Measurements from ENCODE around the gene PRTG. TPM values are rescaled to one million over a fixed set of nuclear protein-coding genes. Genes with fewer than 3 reads are reported as not detected.

Gene PRTG
- total RNA-seq, 6 donors from 2014 or later: 5.9 to 50.6 (median 17.6) TPM

DNA sequence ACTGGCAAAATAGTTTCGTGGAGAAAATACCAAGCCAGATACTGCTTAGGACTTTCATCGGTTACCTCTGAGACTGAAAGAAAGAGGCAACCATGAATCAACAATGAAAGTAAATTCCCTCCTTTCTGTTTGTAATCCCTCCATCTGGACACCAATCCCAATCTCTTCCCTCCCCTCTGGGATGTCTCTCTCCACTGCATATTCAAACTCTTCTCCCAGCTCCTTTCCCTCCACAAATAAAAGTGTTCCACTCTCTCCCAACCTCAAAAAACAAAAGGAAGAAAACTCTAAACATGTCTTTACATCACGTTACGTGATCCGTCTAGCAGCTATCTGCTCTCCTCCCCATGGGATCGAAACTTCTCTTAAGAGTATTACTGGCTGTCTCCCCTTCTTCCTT lies 55.2 kb downstream of the PRTG start:
- ATAC-seq (ENCODE audit: low FRiP score in 2 of 2) (no peak), DNase-seq (no peak)
- WGBS, 2 donors: 94 to 96% methylated on average over 6 of the region's 6 CpGs
- Histone ChIP-seq H3K9me3 (no peaks in the 10 kb centered on the region), H3K4me3 (no peak overlapping the region), H3K27me3 (no peaks in the 10 kb centered on the region), H3K36me3 (peaks cover 0 to 2% (median 0%) of the 10 kb centered on the region in 4 donors), H3K4me1 (peaks cover 0 to 5% (median 0%) of the 10 kb centered on the region in 4 donors), H3K27ac (no peak overlapping the region)
- TF ChIP-seq EP300 (IDR thresholded peaks at IDR 0.05) (no peak), POLR2AphosphoS5 (IDR thresholded peaks at IDR 0.05) (no peak), POLR2A (IDR thresholded peaks at IDR 0.05) (no peak)
- TF ChIP-seq, protein P1, sequence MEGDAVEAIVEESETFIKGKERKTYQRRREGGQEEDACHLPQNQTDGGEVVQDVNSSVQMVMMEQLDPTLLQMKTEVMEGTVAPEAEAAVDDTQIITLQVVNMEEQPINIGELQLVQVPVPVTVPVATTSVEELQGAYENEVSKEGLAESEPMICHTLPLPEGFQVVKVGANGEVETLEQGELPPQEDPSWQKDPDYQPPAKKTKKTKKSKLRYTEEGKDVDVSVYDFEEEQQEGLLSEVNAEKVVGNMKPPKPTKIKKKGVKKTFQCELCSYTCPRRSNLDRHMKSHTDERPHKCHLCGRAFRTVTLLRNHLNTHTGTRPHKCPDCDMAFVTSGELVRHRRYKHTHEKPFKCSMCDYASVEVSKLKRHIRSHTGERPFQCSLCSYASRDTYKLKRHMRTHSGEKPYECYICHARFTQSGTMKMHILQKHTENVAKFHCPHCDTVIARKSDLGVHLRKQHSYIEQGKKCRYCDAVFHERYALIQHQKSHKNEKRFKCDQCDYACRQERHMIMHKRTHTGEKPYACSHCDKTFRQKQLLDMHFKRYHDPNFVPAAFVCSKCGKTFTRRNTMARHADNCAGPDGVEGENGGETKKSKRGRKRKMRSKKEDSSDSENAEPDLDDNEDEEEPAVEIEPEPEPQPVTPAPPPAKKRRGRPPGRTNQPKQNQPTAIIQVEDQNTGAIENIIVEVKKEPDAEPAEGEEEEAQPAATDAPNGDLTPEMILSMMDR (IDR thresholded peaks at IDR 0.05): no peak

DNA sequence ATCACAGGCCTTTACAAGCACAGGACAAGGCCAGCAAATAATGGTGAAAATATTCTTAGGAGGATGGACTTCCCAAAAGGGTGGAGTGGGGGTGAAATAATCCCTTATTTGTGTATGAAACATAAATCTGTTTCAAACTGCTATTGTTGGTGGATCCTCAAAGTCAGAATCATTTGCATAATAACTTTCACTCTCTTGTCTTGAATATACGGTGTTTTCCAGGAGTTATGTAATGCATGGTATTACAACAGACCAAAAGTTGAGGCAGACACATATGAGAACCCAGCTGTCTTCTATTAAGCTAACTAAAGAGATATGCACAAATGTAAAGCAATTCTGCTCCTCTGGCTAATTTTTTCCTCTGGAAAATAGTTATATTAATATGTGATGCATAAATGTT lies 57.7 kb downstream of the PRTG start:
- Histone ChIP-seq H3K4me1 (peaks cover 0 to 5% (median 0%) of the 10 kb centered on the region in 4 donors), H3K9me3 (no peaks in the 10 kb centered on the region), H3K27ac (no peak overlapping the region), H3K4me3 (no peak overlapping the region), H3K27me3 (no peaks in the 10 kb centered on the region), H3K36me3 (peaks cover 0 to 2% (median 0%) of the 10 kb centered on the region in 4 donors)
- DNase-seq: no peak
- no peak for TF ChIP-seq POLR2AphosphoS5 (IDR thresholded peaks at IDR 0.05)
- TF ChIP-seq, protein P1 (IDR thresholded peaks at IDR 0.05): no peak
- TF ChIP-seq EP300 (IDR thresholded peaks at IDR 0.05): no peak
- TF ChIP-seq POLR2A (IDR thresholded peaks at IDR 0.05): no peak
- WGBS, 2 donors: 14 to 17% methylated on average over 1 of the region's 1 CpG
- ATAC-seq (ENCODE audit: low FRiP score in 2 of 2): no peak

DNA sequence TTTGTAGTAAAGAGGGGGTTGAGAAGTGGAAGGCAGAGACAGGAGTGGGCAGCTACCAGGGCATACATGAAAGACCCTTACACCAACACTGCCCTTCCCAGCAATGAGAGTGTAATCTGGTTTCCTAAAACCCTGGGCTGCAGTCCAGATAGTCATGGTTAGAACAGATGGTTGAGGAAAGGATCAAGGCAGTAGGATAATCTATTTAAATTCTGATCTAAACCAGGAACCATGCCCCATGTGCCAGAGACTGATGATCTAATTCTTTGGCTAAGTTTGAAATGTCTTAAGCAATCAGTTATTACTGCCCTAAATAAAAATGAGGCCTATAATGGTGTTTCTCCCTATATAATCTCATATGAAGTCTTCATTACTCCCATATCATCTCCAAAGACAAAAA lies 59.6 kb downstream of the PRTG start:
- Histone ChIP-seq H3K36me3 (peaks cover 0 to 2% (median 0%) of the 10 kb centered on the region in 4 donors), H3K27me3 (no peaks in the 10 kb centered on the region), H3K9me3 (no peaks in the 10 kb centered on the region), H3K4me1 (peaks cover 0 to 5% (median 0%) of the 10 kb centered on the region in 4 donors), H3K27ac (no peak overlapping the region), H3K4me3 (no peak overlapping the region)
- ATAC-seq (ENCODE audit: low FRiP score in 2 of 2): no peak
- no peak for DNase-seq
- TF ChIP-seq POLR2AphosphoS5 (IDR thresholded peaks at IDR 0.05) (no peak), EP300 (IDR thresholded peaks at IDR 0.05) (no peak), POLR2A (IDR thresholded peaks at IDR 0.05) (no peak)
- TF ChIP-seq, protein P1 (IDR thresholded peaks at IDR 0.05): no peak

DNA sequence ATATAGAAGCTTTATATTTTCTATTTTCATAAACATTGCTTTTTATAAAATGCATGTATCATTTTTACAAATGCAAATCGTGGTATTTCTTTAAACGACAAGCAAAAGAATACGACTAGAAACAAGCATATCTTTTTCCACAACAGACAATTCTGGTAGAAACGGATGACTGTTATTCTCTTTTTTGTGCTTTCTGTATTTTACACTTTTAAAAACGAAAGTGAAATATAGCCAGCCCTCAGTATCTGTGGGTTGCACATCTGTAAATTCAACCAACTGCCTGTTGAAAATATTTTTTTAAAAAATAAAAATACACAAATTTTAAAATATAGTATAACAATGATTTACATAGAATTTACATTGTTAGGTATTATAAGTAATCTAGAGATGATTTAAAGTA lies 61.3 kb downstream of the PRTG start:
- Histone ChIP-seq H3K36me3 (peaks cover 0 to 2% (median 0%) of the 10 kb centered on the region in 4 donors), H3K27me3 (no peaks in the 10 kb centered on the region), H3K4me3 (no peak overlapping the region), H3K4me1 (peaks cover 0 to 5% (median 0%) of the 10 kb centered on the region in 4 donors), H3K27ac (no peak overlapping the region), H3K9me3 (no peaks in the 10 kb centered on the region)
- ATAC-seq (ENCODE audit: low FRiP score in 2 of 2): no peak
- TF ChIP-seq POLR2A (IDR thresholded peaks at IDR 0.05) (no peak), POLR2AphosphoS5 (IDR thresholded peaks at IDR 0.05) (no peak), EP300 (IDR thresholded peaks at IDR 0.05) (no peak)
- TF ChIP-seq, protein P1 (IDR thresholded peaks at IDR 0.05): no peak
- no peak for DNase-seq
- 78 to 83% methylated on average over 5 of the region's 5 CpGs for WGBS, 2 donors

DNA sequence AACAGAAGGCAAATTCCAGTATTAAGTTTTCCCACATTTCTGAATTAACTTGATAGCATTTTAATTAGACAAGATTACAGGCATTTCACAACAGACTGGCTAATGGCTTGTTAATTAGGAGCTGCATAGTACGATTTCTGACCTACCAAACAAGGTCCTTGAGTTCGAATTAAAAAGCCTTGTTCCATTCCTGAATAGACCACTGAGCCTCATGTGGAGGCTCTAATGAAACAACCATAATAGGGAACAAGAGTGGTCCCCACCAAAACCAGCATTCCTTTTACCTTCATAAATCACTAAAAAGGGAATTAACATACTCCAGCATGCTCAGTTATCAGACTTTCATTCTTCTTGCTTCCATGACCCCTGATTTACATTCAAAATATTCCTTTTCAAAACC lies 66.4 kb downstream of the PRTG start:
- WGBS, 2 donors: 79 to 81% methylated on average over 2 of the region's 2 CpGs
- no peak overlapping the region for H3K4me3 ChIP-seq
- H3K4me1 ChIP-seq: no peaks in the 10 kb centered on the region
- no peaks in the 10 kb centered on the region for H3K27me3 ChIP-seq
- H3K27ac ChIP-seq: no peak overlapping the region
- no peak for TF ChIP-seq POLR2AphosphoS5 (IDR thresholded peaks at IDR 0.05)
- H3K36me3 ChIP-seq: no peaks in the 10 kb centered on the region
- no peaks in the 10 kb centered on the region for H3K9me3 ChIP-seq
- ATAC-seq (ENCODE audit: low FRiP score in 2 of 2) (no peak), DNase-seq (no peak)
